GM20000 (cell line): Measurements from ENCODE around the gene ATG101.

ENCODE experiments used
- DNase-seq: peaks from one replicate; pipeline ENCODE4 v3.0.0; 2012; ENCODE audit warnings: low spot score
- CTCF ChIP-seq: IDR thresholded peaks from 2 replicates; pipeline ENCODE4 v1.5.1; 2012; ENCODE audit warnings: mild to moderate bottlenecking, control low read depth; ENCODE audit errors: extremely low read depth, missing control alignments

ATG101 gene

GRCh38 chr12:52073531-52074381, 4.0 kb downstream of the ATG101 start:
- no peak for TF ChIP-seq CTCF
- no peak for DNase-seq

- DNase-seq = no peak
- TF ChIP-seq CTCF = no peak
These were observed 5.4 kb downstream of the ATG101 start for GRCh38 chr12:52074971-52075724.

- no peak for TF ChIP-seq CTCF
- no peak for DNase-seq
These were observed 7.0 kb downstream of the ATG101 start for GRCh38 chr12:52076811-52077210.

GRCh38 chr12:52078276-52078675, 8.5 kb downstream of the ATG101 start:
- TF ChIP-seq CTCF = no peak
- no peak for DNase-seq

GRCh38 chr12:52079576-52080402, 10.0 kb downstream of the ATG101 start, which contains the start of gene SMIM41:
SMIM41 (plus strand) TSS chr12:52079704; CDS start chr12:52079780, 76 bp downstream.
- no peak for DNase-seq
- TF ChIP-seq CTCF = no peak

- TF ChIP-seq CTCF = no peak
- no peak for DNase-seq
These were observed 10.8 kb downstream of the ATG101 start for GRCh38 chr12:52080403-52081251.
